Osteocyte (in vitro differentiated cells): ENCODE results near the gene CHST15. TPM values are rescaled to one million over a fixed set of nuclear protein-coding genes. Genes with fewer than 3 reads are reported as not detected.
A peak's percentile ranks its signal among the peaks of the same experiment; 100 is the strongest.

Experiments used
- DNase-seq: peaks from one replicate; pipeline ENCODE4 v3.0.0; 2021; ENCODE audit warnings: mixed read lengths; ENCODE audit not compliant: unreplicated experiment; ENCODE audit errors: extremely low spot score
- H3K27ac Mint-ChIP-seq: one replicate; pipeline ENCODE4 v1.8.0; 2021; ENCODE audit warnings: mild to moderate bottlenecking, mixed read lengths; ENCODE audit not compliant: unreplicated experiment
- H3K27me3 Mint-ChIP-seq: one replicate; pipeline ENCODE4 v1.8.0; 2021; ENCODE audit warnings: mixed read lengths; ENCODE audit not compliant: unreplicated experiment
- H3K36me3 Mint-ChIP-seq: one replicate; pipeline ENCODE4 v1.8.0; 2021; ENCODE audit warnings: mixed read lengths; ENCODE audit not compliant: unreplicated experiment
- H3K4me1 Mint-ChIP-seq: one replicate; pipeline ENCODE4 v1.8.0; 2021; ENCODE audit warnings: mixed read lengths; ENCODE audit not compliant: unreplicated experiment
- H3K4me3 Mint-ChIP-seq: one replicate; pipeline ENCODE4 v1.8.0; 2021; ENCODE audit warnings: mild to moderate bottlenecking, moderate library complexity, mixed read lengths; ENCODE audit not compliant: unreplicated experiment
- H3K9me3 Mint-ChIP-seq: one replicate; pipeline ENCODE4 v1.8.0; 2021; ENCODE audit warnings: mixed read lengths; ENCODE audit not compliant: unreplicated experiment
- CTCF ChIP-seq: fragments of 200-600 bp; sonication (generic); IDR thresholded peaks from 2 replicates; pipeline ENCODE4 v1.5.0; 2021; ENCODE audit warnings: antibody characterized with exemption, mild to moderate bottlenecking, moderate library complexity
- total RNA-seq: library from RNA; stranded (reverse); gene quantifications from 2 replicates; pipeline ENCODE4 v1.2.1, GENCODE V29; 2021

CHST15 gene
- total RNA-seq, 1 donor from 2014 or later: 66.3 TPM

DNA sequence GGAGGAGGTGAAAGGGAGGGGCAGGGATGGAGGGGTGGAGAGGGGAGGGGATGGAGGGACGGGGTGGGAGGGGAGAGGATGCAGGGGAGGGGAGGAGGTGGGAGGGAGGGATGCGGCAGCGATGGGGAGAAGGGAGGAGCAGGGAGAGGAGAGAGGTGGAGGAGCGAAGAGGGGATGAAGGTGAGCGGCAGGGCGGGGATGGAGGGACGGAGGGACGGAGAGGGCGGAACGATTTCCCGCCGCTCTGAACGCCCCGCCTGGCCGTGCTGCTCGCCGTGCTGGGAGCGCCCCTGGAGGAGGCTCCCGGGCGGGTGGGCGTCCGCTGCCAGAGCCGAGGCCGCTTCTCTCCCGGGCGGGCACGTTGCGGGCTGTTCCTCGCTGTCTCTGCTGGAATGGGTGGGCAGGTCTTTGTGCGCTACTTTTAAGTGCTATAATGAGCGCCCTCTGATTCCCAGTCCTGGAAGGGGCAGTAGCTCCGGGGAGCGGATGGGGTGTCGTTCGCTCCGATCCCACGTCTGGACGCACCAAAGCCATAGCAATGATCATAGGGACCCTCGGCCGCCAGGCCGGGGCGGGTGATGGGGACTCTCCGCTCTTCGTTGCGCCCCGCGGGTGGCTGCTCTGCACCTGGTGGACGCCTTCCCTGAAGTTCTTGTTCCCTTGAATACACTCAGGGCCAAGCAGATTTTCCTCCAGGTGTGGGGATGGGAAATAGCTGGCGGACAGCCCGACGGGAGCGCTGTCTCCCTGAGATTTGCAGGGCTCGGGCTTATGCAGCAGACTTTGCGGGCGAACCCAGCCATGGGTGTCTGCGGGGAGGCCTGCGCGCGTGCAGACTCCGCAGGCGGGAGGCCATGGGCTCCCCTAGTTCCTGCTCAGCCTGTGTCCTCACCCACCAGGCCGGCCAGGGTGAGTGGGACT, 120.7 kb downstream of the CHST15 start:
- Mint-ChIP-seq H3K27ac (no peak overlapping the region), H3K4me1 (peaks cover 8% of the 10 kb centered on the region), H3K27me3 (peaks cover 76% of the 10 kb centered on the region), H3K4me3 (no peak overlapping the region), H3K36me3 (no peaks in the 10 kb centered on the region), H3K9me3 (peaks cover 17% of the 10 kb centered on the region)
- DNase-seq: no peak
- TF ChIP-seq CTCF: no peak

DNA sequence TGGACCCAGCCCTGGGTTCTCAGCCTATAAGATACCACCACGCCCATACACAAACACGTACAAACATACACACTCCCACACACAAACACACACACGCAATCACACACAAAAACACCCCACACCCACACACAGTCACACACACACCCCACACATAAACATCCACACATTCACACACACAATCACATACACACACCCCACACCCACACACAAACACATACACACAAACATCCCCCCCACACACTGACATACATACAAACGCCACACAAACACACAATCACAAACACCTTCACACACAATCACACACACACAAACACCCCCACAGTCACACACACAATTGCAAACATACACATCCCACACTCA, 122.5 kb downstream of the CHST15 start:
- Mint-ChIP-seq H3K4me1 (peaks cover 8% of the 10 kb centered on the region), H3K4me3 (no peak overlapping the region), H3K27me3 (peaks cover 67% of the 10 kb centered on the region), H3K36me3 (no peaks in the 10 kb centered on the region), H3K27ac (no peak overlapping the region), H3K9me3 (peaks cover 9% of the 10 kb centered on the region)
- no peak for TF ChIP-seq CTCF
- DNase-seq: no peak

- Mint-ChIP-seq H3K27me3 (peaks cover 72% of the 10 kb centered on the region), H3K27ac (no peak overlapping the region), H3K9me3 (peaks cover 9% of the 10 kb centered on the region), H3K4me3 (no peak overlapping the region), H3K4me1 (peaks cover 8% of the 10 kb centered on the region), H3K36me3 (no peaks in the 10 kb centered on the region)
- no peak for DNase-seq
- TF ChIP-seq CTCF: no peak
Measured at GRCh38 chr10:123970207-123970926, 123.0 kb downstream of the CHST15 start.

DNA sequence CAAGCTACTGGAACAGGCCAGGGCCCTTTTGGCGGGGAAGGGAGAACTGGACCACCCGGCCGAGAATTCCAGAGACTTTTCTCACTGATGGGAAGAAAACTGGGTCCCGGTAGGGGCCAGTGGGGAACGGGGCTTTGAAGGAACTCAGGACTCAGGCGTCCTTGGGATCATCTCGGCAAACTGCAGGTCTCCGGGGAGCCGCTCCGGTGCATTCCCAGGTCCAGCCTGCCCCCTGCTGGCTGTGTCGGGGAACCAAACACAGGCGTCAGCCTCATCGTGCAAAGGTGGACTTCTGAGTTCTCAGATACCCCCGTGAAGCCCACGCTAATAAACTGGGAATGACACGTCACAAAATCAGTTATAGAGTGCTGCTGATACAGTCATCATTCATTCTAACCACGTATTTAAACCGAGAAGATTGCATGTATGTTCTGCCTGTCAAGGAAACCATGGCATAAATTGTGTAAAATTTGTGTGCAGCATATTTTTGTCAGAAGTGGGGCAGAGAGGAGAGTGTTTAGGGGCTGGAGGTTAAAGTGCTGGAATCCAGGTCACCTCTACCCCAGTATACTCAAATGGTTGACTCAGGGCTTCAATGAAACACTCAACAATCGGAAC, 125.7 kb downstream of the CHST15 start:
- no peak for DNase-seq

More for the DNA sequence above, 125.7 kb downstream of the CHST15 start:
- Mint-ChIP-seq H3K4me1 (peaks cover 3% of the 10 kb centered on the region), H3K4me3 (no peak overlapping the region), H3K9me3 (no peaks in the 10 kb centered on the region), H3K27me3 (peaks cover 71% of the 10 kb centered on the region), H3K36me3 (no peaks in the 10 kb centered on the region), H3K27ac (no peak overlapping the region)
- TF ChIP-seq CTCF: peak; percentile 87
